HL-60 (cell line): ENCODE data around the gene ARHGAP26.

ENCODE experiments used
- DNase-seq, 2 experiments: peaks; one replicate each; pipeline ENCODE4 v3.0.0-alpha.2; 2010 to 2020; ENCODE audit warnings: low read depth in 1 of 2, low spot score in 1 of 2
- H3K27ac ChIP-seq: fragments of 250-450 bp; sonication (Bioruptor Pico); replicated peaks from 2 replicates; pipeline ENCODE4 v1.5.1; 2020; ENCODE audit warnings: mild to moderate bottlenecking, moderate library complexity
- H3K27me3 ChIP-seq: fragments of 250-450 bp; sonication (Bioruptor Pico); 2 replicates; pipeline ENCODE4 v1.5.1; 2021; ENCODE audit warnings: mild to moderate bottlenecking, moderate library complexity; ENCODE audit not compliant: insufficient read depth, poor library complexity, severe bottlenecking
- H3K4me3 ChIP-seq: replicated peaks from 2 replicates; pipeline ENCODE4 v1.5.1; 2011; ENCODE audit warnings: mild to moderate bottlenecking, control low read depth, low read length; ENCODE audit not compliant: insufficient read depth
- GABPA ChIP-seq: IDR thresholded peaks from 2 replicates; pipeline ENCODE4 v1.6.1; 2012; ENCODE audit warnings: low read depth
- POLR2AphosphoS5 ChIP-seq: IDR thresholded peaks from 2 replicates; pipeline ENCODE4 v1.6.1; 2012; ENCODE audit warnings: low read depth
- REST ChIP-seq: IDR thresholded peaks from 2 replicates; pipeline ENCODE4 v1.6.1; 2012; ENCODE audit warnings: low read depth; ENCODE audit not compliant: insufficient replicate concordance
- SPI1 ChIP-seq: IDR thresholded peaks from 2 replicates; pipeline ENCODE4 v1.6.1; 2012; ENCODE audit warnings: low read depth, mild to moderate bottlenecking, borderline replicate concordance
- TF ChIP-seq, protein P1 (sequence below): IDR thresholded peaks from one replicate; pipeline ENCODE4 v1.5.1; 2011; ENCODE audit warnings: low read length, control low read depth, inconsistent platforms; ENCODE audit not compliant: insufficient read depth

ARHGAP26 gene

GRCh38 chr5:143059976-143060765 is 290.0 kb downstream of the ARHGAP26 start:
- no peak for TF ChIP-seq SPI1
- TF ChIP-seq, protein P1, sequence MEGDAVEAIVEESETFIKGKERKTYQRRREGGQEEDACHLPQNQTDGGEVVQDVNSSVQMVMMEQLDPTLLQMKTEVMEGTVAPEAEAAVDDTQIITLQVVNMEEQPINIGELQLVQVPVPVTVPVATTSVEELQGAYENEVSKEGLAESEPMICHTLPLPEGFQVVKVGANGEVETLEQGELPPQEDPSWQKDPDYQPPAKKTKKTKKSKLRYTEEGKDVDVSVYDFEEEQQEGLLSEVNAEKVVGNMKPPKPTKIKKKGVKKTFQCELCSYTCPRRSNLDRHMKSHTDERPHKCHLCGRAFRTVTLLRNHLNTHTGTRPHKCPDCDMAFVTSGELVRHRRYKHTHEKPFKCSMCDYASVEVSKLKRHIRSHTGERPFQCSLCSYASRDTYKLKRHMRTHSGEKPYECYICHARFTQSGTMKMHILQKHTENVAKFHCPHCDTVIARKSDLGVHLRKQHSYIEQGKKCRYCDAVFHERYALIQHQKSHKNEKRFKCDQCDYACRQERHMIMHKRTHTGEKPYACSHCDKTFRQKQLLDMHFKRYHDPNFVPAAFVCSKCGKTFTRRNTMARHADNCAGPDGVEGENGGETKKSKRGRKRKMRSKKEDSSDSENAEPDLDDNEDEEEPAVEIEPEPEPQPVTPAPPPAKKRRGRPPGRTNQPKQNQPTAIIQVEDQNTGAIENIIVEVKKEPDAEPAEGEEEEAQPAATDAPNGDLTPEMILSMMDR = no peak
- TF ChIP-seq REST = no peak
- TF ChIP-seq POLR2AphosphoS5 = no peak
- TF ChIP-seq GABPA = no peak
- Histone ChIP-seq H3K27ac (no peak overlapping the region), H3K27me3 (no peaks in the 10 kb centered on the region), H3K4me3 (no peak overlapping the region)
- no peak for DNase-seq

- no peak for DNase-seq
- no peak overlapping the region for H3K27ac ChIP-seq
- H3K4me3 ChIP-seq = no peak overlapping the region
- H3K27me3 ChIP-seq = no peaks in the 10 kb centered on the region
- TF ChIP-seq POLR2AphosphoS5 (no peak), REST (no peak), GABPA (no peak), SPI1 (no peak)
- TF ChIP-seq, protein P1 = no peak
Observed at GRCh38 chr5:143061161-143061945, 291.2 kb downstream of the ARHGAP26 start.

- Histone ChIP-seq H3K27ac (no peak overlapping the region), H3K4me3 (no peak overlapping the region), H3K27me3 (no peaks in the 10 kb centered on the region)
- TF ChIP-seq GABPA = no peak
- TF ChIP-seq, protein P1 = no peak
- no peak for TF ChIP-seq REST
- TF ChIP-seq POLR2AphosphoS5 = no peak
- DNase-seq = no peak
Observed at GRCh38 chr5:143062379-143062778, 292.2 kb downstream of the ARHGAP26 start.
